ENCODE measurements around the gene CAMTA1.

CAMTA1 gene

GRCh38 chr1:6880951-6881690, 95.9 kb downstream of the CAMTA1 start:
- no peak for DNase-seq

GRCh38 chr1:6882414-6882813, 97.2 kb downstream of the CAMTA1 start:
- DNase-seq = no peak

GRCh38 chr1:6884652-6885153, 99.4 kb downstream of the CAMTA1 start:
- DNase-seq = no peak

DNA sequence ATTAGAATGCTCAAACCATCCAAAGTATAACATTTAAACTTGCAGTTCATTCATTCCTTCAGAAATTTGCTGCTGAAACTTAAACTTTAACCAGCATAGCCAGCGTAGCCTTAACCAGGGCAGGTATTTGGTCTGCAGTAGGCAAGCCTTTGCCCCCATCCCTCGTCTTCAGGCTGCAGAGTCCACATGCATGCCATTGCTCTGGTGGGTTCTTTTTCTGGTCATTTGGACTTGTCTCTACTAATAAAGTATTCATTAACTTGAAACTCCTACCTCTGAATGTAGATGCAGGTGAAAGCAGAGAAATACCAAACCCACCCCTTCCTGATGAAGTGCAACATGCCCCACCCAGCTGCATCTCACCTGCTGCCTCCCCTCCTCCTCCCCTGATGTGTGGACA, 100.2 kb downstream of the CAMTA1 start:
- DNase-seq = no peak

GRCh38 chr1:6886523-6886922, 101.3 kb downstream of the CAMTA1 start:
- no peak for DNase-seq

DNA sequence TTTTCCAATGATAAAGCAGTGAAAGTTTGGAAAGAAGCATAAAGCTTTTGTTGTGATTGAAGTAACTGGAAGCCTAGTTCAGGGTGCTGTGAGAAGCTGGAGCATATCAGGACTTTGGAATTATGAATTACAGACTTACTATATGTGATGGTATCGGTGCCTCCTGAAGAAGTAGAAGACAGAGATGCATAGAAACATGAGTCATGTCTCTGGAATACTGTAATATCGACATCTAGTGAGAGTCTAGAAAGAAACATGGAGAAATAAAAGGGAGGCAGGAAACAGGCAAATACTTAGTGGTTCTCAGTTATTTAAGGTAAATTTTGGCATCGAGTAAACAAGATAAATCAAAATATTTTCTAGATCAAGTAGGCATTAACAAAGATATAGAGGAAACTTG, 103.0 kb downstream of the CAMTA1 start:
- no peak for DNase-seq

- no peak for DNase-seq
Observed at GRCh38 chr1:6888870-6889269, 103.6 kb downstream of the CAMTA1 start.

DNA sequence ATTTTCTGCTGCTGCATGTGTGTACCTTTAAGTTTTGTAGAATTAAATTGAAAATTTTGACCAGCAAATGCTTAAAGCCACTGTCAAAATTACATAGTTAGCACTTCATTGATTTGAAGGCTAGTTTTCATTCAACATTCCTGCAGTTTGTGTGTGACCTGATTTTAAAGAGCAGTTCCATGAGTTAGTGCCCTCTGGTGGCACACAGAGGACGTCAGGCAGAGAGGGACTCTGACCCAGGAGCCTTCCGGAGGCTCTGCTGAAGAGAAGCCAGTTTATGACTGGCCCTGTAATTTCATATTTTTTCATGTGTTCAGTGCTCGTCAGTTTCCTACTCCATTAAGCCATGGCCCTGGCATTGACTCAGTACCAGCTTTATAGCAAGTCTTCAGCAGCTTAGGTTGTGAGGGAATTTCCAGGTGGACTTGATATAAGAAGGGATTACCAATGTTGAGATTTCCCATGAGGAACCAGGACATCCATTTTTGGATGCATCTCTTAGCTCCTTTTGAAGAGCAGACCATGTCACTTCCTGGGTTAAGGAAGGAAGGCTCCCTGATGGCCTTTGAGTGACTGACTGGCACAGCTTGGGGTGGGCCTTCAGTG, 104.7 kb downstream of the CAMTA1 start:
- DNase-seq = no peak

DNA sequence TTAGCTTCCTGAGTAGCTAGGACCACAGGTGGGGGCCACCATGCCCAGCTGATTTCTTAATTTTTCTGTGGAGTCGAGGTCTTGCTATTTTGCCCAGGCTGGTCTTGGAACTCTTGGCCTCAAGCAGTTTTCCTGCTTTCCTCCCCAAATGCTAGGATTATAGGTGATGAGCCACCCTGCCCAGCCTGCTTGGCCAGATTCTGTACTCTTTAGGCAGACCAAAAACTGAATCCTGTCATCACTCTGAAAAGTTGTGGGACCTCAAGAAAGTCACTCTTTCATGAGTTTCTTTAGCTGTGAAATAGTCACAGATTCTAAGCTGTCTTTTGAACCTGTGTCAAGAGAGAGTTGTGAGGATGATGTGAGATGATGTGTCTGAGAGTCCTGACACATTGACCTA, 105.4 kb downstream of the CAMTA1 start:
- DNase-seq = no peak

DNA sequence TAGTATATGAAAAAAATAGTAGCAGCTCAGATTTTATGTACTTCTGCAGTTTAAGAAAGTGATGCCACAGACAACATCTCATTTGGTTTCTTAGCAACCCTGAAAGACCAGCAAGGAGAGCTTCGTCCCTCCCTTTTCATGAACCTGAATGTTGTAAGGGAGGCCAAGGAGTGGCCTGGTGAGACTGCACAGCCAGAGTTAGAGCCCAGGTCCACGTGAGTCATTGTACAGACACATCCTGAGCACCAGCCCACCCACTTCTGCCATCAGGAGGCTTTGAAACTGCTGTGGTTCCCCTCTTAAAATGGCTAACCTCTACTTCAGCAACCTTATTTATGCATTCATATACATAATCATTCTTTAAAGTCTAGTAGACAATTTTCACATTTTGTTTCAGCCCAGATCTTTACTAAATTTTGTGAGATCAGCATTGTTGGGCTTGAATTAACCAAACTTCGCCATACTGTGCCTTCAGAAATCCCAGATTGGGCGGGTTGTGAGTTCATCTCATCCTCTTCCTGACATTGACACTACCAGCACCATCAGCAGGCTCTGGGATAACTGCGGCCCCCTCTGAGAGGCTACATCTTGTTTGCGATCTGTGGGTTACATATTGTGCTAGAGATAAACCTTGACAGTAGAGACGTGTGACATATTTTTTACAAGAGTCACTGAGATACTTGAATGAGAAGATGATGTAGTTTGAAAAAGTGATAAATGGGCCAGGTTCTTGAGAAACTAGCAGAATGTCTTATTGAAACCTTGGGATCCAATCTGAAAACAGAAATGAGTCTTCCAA, 106.7 kb downstream of the CAMTA1 start:
- DNase-seq = no peak

- no peak for DNase-seq
Observed at GRCh38 chr1:6893388-6893787, 108.1 kb downstream of the CAMTA1 start.

DNA sequence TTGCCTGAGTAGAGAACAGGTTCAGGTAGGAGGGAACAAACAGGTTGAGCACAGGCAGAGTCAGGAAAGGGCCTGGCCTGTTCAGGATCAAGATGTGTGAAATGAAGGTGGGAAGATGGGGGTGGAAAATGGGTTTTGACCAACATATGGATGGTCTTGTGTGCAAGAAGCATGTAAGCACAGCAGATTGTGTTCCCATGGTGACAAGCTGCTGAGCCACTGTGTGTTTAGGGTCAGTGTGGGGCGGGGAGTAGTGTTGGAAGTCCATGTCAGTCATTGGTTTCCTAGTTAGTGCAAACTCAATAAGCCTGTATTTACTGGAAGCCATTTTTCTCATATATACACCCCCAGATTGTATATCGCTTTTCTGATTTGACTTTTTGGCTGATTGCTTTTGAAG, 111.9 kb downstream of the CAMTA1 start:
- no peak for DNase-seq

DNA sequence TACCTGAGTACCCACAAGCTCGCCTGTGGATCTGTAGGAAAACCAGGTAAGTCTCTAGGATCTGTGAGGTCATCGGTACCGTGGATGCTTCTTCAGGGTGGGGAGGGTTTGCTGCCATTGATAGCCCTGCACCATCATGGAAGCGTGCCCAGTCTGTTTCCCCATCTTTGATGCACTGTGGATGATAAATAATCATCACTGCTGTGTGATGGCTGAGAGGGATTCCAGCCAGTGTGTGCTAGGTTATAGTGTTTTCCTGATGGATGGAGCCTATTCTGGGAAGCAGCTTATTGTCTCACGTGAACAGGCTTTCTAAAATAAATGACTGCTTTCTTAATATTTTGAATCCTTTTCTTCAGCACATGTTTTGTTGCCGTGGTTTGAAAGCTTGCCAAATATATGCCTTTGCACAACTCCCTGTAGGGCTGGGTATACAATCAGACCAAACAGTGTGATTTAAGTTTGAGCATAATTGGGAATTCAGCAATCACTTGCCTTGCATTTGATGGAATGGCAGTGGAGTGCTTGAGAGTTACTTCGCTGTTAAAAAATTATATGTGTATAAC, 113.8 kb downstream of the CAMTA1 start:
- no peak for DNase-seq

GRCh38 chr1:6899621-6900020, 114.4 kb downstream of the CAMTA1 start:
- DNase-seq = no peak

- no peak for DNase-seq
Observed at GRCh38 chr1:6902153-6902552, 116.9 kb downstream of the CAMTA1 start.

DNA sequence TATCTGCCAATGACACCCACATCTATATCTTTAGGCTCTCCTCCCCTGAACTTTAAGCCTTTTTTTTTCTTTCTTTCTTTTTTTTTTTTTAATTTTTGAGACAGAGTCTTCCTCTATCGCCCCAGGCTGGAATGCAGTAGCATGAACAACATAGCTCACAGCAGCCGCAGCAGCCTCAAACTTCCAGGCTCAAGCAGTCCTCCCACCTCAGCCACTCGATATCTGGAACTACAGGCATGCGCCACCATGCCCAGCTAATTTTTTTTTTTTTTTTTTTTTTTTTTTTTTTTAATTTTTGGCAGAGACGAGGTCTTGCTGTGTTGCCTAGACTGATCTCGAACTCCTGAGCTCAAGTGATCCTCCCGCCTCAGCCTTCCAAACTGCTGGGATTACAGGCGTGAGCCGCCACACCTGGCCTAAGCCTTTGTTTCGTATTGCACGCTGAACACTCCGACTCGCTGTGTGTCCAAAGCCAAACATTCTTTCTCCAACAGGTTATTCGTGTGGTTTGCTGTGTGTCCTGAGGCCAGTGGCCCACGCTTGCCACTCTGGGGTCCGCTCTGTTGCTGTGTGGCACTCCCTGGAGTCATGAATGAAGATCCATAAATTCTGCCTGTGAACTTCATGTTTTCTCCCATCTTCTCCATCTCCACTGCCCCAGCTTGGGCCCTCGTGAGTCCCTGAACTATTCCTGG, 119.4 kb downstream of the CAMTA1 start:
- DNase-seq = no peak

GRCh38 chr1:6905331-6905730, 120.1 kb downstream of the CAMTA1 start:
- DNase-seq = no peak

DNA sequence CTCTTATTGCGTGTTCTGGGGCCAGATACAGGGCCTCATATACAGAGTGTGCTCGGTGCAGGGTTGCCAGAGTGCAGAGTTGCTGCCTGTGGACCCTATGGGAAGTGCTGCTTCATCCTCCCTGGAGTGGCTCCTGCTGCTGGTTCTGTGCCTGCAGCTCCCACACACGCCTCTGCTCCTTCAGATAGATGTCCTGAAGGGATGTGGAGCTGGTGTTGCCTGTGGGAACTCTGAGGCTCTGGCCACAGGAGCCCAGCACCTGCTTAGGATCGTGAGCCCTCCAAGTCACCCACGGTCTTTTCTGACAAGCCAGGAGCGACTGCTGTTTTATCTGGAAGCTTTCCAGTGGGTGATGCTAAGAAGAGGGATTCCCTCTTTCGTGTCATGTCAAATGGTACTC, 120.5 kb downstream of the CAMTA1 start:
- DNase-seq = no peak

DNA sequence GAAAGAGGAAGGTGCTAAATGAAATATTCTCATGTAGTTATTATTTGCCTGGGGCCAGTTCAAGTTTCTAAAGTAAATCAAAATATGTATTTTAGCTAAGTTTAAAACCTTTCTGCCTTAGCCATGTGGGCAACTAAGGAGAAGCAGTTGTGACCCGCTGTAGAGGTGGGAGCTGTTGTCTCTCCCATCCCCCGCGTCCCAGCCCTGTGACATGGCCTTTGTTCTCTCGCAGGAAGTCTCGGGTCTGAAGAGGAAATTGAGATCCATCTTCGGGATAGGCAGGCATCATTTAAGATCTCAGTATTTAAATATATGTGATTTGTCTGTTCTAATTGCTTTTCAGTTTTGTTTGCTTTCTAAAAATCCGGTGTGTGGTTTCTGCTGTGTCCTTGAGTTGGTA, 121.5 kb downstream of the CAMTA1 start:
- DNase-seq = no peak

- DNase-seq = no peak
Observed at GRCh38 chr1:6907201-6907600, 121.9 kb downstream of the CAMTA1 start.

DNA sequence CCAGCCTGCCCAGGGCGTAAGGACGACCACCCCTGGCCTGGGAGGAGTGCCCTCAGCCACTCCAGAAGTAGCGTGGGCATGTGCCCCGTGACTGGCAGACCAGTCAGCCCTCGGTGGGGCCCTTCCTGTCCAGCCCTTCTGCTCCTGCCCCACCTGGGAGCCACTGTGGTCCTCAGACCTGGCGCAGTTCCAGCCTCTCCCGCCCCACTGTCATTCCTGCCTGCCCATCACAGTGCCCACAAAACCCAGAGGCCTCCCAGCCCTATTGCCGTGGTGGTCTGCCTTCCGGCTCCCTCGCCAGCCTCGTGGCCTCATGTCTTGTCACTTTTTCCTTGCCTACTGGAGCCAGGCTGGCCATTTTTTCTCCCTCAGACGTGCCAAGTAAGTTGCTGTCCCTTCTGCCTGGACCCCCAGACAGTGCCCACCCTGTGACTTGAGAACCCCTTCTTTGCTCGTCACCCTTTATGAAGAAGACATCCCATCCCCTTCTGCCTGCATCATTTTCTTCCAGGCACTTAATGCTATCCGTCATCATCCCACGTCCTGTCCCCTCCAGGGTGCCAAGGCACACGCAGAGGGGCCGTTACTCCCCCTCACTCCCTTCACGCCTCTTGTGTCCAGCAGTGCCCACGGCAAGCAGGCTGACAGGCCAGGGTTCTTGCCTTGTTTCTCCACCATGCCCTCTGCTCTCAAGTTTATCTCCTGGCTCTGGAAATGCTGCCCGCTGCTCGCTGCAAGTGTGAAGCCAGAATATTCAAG, 122.6 kb downstream of the CAMTA1 start:
- no peak for DNase-seq

DNA sequence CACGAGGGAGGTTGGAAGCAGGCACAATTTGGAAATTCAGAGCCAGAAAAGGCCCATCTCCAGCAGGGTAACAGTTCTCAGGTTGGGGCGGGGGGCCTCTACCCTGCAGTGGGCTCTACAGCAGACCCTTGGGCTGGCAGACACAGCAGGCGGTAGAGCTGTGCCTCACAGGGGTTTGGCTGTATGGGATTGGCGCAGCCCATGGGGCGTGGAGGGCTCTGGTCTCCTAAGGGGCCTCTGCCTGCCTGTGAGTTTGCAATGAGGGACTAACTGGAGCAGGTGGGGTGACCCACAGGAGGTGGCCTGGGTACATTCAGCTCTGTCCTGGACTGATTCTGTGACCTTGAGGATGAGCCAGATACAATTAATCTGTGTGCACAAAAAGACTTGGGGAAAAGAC, 124.1 kb downstream of the CAMTA1 start:
- DNase-seq = no peak
